Breast epithelium (tissue), 4 donors: ENCODE results near the gene ARID1A. TPM values are rescaled to one million over a fixed set of nuclear protein-coding genes. Genes with fewer than 3 reads are reported as not detected.
A peak's percentile ranks its signal among the peaks of the same experiment; 100 is the strongest.

ENCODE experiments used
- DNase-seq, 2 donors: peaks; one replicate each; pipeline ENCODE4 v3.0.0-alpha.2; 2019; ENCODE audit warnings: low spot score in 2 of 2
- H3K27ac ChIP-seq, 2 donors: fragments of 200-600 bp; sonication (generic) in 1 of 2; one replicate each; pipeline ENCODE4 v1.5.1; 2016 to 2019; ENCODE audit warnings: mild to moderate bottlenecking in 1 of 2
- H3K27me3 ChIP-seq, 2 donors: fragments of 200-600 bp; sonication (generic) in 1 of 2; one replicate each; pipeline versions ENCODE4 v1.5.1 to v1.6.0; 2017 to 2019; ENCODE audit warnings: control low read depth in 1 of 2, mild to moderate bottlenecking in 1 of 2
- H3K36me3 ChIP-seq: fragments of 200-600 bp; one replicate; pipeline ENCODE4 v1.5.1; 2019
- H3K4me1 ChIP-seq, 2 donors: fragments of 200-600 bp; sonication (generic); one replicate each; pipeline ENCODE4 v1.5.1; 2016 to 2019; ENCODE audit warnings: control low read depth in 1 of 2
- H3K4me3 ChIP-seq, 3 donors: fragments of 200-600 bp; sonication (generic); 1 replicate in 2 of 3; 2 replicates in 1 of 3; pipeline ENCODE4 v1.5.1; 2016 to 2019; ENCODE audit warnings: mild to moderate bottlenecking in 3 of 3, moderate library complexity in 2 of 3
- H3K9me3 ChIP-seq, 2 donors: fragments of 200-600 bp; sonication (generic) in 1 of 2; one replicate each; pipeline ENCODE4 v1.5.1; 2016 to 2019; ENCODE audit warnings: control low read depth in 1 of 2
- POLR2A ChIP-seq: fragments of 450-650 bp; IDR thresholded peaks from one replicate; pipeline ENCODE4 v1.6.1; 2016; ENCODE audit warnings: antibody characterized with exemption, mild to moderate bottlenecking, moderate library complexity
- POLR2AphosphoS5 ChIP-seq, 3 donors: sonication (generic); formaldehyde crosslinking; IDR thresholded peaks; one replicate each; pipeline ENCODE4 v1.6.1; 2017; ENCODE audit warnings: antibody characterized with exemption in 3 of 3
- intact Hi-C: fragments of 100-400 bp; cut with DNase I; formaldehyde crosslinking; loops from one replicate; pipeline ENCODE4 v1.15.1; 2023; ENCODE audit warnings: low total_unique reads
- total RNA-seq, 3 donors: library from RNA; depleted of rRNA; stranded (reverse); fragments of >200 nt; gene quantifications; one replicate each; pipeline ENCODE4 v1.1.0, GENCODE V29; 2016
- TF ChIP-seq, protein P1 (sequence below), 3 donors: fragments of 450-650 bp; IDR thresholded peaks; one replicate each; pipeline ENCODE4 v1.5.1; 2016 to 2017; ENCODE audit warnings: antibody characterized with exemption in 3 of 3, mild to moderate bottlenecking in 3 of 3, moderate library complexity in 3 of 3

ARID1A gene
- total RNA-seq, 3 donors from 2014 or later = 32.8 to 41.9 (median 35.4) TPM

DNA sequence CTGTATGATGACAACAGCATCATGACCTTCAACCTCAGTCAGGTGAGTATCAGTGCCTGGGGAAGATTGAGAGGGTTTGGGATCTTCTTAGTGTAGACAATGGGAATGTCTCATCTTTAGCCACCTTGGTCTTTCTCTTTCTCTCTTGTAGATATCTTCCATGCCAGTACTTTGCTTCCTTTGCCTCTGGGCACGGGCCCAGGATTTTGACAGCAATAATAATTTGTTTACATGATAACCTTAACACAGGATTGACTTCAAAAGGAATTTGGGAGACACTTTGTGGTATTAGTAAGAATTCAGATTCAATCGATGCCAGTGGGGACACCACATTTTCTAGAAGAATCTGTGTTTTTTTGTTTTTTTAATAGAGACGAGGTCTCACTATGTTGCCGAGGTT is 79.9 kb downstream of the ARID1A start:
- no peak overlapping the region for H3K27ac ChIP-seq
- TF ChIP-seq, protein P1, sequence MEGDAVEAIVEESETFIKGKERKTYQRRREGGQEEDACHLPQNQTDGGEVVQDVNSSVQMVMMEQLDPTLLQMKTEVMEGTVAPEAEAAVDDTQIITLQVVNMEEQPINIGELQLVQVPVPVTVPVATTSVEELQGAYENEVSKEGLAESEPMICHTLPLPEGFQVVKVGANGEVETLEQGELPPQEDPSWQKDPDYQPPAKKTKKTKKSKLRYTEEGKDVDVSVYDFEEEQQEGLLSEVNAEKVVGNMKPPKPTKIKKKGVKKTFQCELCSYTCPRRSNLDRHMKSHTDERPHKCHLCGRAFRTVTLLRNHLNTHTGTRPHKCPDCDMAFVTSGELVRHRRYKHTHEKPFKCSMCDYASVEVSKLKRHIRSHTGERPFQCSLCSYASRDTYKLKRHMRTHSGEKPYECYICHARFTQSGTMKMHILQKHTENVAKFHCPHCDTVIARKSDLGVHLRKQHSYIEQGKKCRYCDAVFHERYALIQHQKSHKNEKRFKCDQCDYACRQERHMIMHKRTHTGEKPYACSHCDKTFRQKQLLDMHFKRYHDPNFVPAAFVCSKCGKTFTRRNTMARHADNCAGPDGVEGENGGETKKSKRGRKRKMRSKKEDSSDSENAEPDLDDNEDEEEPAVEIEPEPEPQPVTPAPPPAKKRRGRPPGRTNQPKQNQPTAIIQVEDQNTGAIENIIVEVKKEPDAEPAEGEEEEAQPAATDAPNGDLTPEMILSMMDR (IDR thresholded peaks at IDR 0.05) = no peak
- TF ChIP-seq POLR2AphosphoS5 (IDR thresholded peaks at IDR 0.05) (no peak), POLR2A (no peak)
- intact Hi-C loops = no loop called here
- H3K4me3 ChIP-seq = no peak overlapping the region
- H3K9me3 ChIP-seq = no peaks in the 10 kb centered on the region
- no peak for DNase-seq
- H3K27me3 ChIP-seq = no peaks in the 10 kb centered on the region
- peaks cover 7 to 8% of the 10 kb centered on the region in 2 donors for H3K4me1 ChIP-seq
- peaks cover 27% of the 10 kb centered on the region for H3K36me3 ChIP-seq

DNA sequence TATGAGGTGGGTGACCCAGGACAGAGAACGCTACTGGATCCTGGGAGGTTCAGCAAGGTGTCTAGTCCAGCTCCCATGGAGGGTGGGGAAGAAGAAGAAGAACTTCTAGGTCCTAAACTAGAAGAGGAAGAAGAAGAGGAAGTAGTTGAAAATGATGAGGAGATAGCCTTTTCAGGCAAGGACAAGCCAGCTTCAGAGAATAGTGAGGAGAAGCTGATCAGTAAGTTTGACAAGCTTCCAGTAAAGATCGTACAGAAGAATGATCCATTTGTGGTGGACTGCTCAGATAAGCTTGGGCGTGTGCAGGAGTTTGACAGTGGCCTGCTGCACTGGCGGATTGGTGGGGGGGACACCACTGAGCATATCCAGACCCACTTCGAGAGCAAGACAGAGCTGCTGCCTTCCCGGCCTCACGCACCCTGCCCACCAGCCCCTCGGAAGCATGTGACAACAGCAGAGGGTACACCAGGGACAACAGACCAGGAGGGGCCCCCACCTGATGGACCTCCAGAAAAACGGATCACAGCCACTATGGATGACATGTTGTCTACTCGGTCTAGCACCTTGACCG is 83.4 kb downstream of the ARID1A start:
- Histone ChIP-seq H3K4me1 (no peaks in the 10 kb centered on the region), H3K4me3 (no peak overlapping the region), H3K36me3 (peaks cover 16% of the 10 kb centered on the region), H3K27ac (no peak overlapping the region), H3K27me3 (no peaks in the 10 kb centered on the region), H3K9me3 (no peaks in the 10 kb centered on the region)
- TF ChIP-seq, protein P1 (IDR thresholded peaks at IDR 0.05) = no peak
- no peak for TF ChIP-seq POLR2A
- no peak for TF ChIP-seq POLR2AphosphoS5 (IDR thresholded peaks at IDR 0.05)
- intact Hi-C loops = no loop called here
- no peak for DNase-seq

DNA sequence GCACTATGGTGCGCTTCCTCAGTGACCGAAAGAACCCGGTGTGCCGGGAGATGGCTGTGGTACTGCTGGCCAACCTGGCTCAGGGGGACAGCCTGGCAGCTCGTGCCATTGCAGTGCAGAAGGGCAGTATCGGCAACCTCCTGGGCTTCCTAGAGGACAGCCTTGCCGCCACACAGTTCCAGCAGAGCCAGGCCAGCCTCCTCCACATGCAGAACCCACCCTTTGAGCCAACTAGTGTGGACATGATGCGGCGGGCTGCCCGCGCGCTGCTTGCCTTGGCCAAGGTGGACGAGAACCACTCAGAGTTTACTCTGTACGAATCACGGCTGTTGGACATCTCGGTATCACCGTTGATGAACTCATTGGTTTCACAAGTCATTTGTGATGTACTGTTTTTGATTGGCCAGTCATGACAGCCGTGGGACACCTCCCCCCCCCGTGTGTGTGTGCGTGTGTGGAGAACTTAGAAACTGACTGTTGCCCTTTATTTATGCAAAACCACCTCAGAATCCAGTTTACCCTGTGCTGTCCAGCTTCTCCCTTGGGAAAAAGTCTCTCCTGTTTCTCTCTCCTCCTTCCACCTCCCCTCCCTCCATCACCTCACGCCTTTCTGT is 84.6 kb downstream of the ARID1A start:
- intact Hi-C loops = no loop called here
- H3K36me3 ChIP-seq = peaks cover 9% of the 10 kb centered on the region

DNA sequence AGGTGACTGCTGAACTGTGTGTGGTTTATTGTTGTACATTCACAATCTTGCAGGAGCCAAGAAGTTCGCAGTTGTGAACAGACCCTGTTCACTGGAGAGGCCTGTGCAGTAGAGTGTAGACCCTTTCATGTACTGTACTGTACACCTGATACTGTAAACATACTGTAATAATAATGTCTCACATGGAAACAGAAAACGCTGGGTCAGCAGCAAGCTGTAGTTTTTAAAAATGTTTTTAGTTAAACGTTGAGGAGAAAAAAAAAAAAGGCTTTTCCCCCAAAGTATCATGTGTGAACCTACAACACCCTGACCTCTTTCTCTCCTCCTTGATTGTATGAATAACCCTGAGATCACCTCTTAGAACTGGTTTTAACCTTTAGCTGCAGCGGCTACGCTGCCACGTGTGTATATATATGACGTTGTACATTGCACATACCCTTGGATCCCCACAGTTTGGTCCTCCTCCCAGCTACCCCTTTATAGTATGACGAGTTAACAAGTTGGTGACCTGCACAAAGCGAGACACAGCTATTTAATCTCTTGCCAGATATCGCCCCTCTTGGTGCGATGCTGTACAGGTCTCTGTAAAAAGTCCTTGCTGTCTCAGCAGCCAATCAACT is 85.5 kb downstream of the ARID1A start:
- Histone ChIP-seq H3K27me3 (no peaks in the 10 kb centered on the region), H3K4me3 (no peak overlapping the region), H3K36me3 (peaks cover 9% of the 10 kb centered on the region), H3K9me3 (no peaks in the 10 kb centered on the region), H3K27ac (no peak overlapping the region), H3K4me1 (peaks cover 0 to 7% of the 10 kb centered on the region in 2 donors)
- intact Hi-C loops = no loop called here
- TF ChIP-seq POLR2A = no peak
- no peak for DNase-seq

More for the DNA sequence above, 84.6 kb downstream of the ARID1A start:
- TF ChIP-seq POLR2AphosphoS5 (IDR thresholded peaks at IDR 0.05) (no peak), POLR2A (no peak)
- H3K27ac ChIP-seq = no peak overlapping the region
- no peak for DNase-seq
- H3K4me1 ChIP-seq = no peaks in the 10 kb centered on the region
- no peak overlapping the region for H3K4me3 ChIP-seq
- no peaks in the 10 kb centered on the region for H3K27me3 ChIP-seq
- no peaks in the 10 kb centered on the region for H3K9me3 ChIP-seq

DNA sequence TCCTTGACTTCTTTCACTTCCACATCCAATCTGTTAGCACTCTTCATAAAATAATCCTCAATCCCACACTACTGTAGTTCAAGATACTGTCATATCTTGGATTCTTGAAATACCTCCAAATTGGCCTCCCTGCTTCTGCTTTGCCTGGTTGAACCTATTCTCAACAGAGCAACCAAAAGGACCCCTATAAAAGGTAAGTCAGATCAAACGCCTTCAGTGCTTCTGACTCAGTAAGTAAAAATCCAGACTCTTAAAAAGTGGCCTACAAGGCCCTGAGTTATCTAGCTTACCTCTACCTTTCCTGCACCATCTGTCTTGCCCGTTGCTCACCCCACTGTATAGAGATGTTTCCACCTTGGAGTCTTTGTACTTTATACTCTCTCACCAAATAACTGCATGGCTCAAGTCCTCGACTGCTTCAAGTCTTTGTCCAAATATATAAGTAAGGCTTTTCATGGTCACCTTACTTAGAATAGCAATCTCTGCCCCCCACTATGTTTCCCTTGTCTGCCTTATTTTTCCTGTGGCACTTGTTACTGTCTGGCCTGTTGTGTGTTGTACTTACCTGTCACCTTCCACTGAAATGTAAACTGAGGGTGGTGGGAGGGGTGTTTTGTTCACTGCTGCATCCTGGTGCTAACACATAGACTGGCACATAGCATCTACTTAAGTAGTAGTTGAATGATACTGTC is 86.9 kb downstream of the ARID1A start:
- Histone ChIP-seq H3K9me3 (no peaks in the 10 kb centered on the region), H3K4me1 (peaks cover 7 to 8% of the 10 kb centered on the region in 2 donors), H3K27ac (peak overlapping the region; percentile 28 to 59), H3K27me3 (no peaks in the 10 kb centered on the region), H3K36me3 (peaks cover 9% of the 10 kb centered on the region), H3K4me3 (no peak overlapping the region)
- no peak for DNase-seq
- intact Hi-C loops = no loop called here
- no peak for TF ChIP-seq POLR2AphosphoS5 (IDR thresholded peaks at IDR 0.05)
- TF ChIP-seq, protein P1 (IDR thresholded peaks at IDR 0.05) = no peak
- TF ChIP-seq POLR2A = no peak

DNA sequence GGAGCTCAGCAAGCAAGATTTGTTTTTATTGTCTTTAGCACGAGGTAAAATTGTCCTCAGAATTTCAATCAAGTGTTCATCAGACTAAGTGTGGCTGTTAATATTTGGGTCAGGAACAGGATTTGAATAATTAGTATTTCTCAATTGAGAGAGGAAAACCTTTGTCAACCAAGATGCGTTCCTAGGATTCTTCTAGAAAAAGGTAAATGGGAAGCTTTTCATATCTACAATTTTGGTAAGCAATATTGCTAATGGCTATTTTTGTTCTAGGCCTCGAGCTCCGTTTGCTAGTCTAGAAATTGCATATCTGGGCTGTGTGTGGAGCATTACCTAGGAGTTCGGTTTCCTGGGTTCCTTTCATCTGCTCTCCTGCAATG is 87.8 kb downstream of the ARID1A start:
- no peaks in the 10 kb centered on the region for H3K27me3 ChIP-seq
- H3K36me3 ChIP-seq = peaks cover 3% of the 10 kb centered on the region
- peaks cover 7 to 8% of the 10 kb centered on the region in 2 donors for H3K4me1 ChIP-seq
- no peak for TF ChIP-seq POLR2AphosphoS5 (IDR thresholded peaks at IDR 0.05)
- TF ChIP-seq, protein P1 (IDR thresholded peaks at IDR 0.05) = no peak
- no peak for TF ChIP-seq POLR2A
- peak overlapping the region; percentile 59 to 70 for H3K27ac ChIP-seq
- no peak overlapping the region for H3K4me3 ChIP-seq
- intact Hi-C loops = no loop called here
- DNase-seq = no peak
- no peaks in the 10 kb centered on the region for H3K9me3 ChIP-seq
